Endodermal cell (in vitro differentiated cells): ENCODE results near the gene CTDSP2. TPM values are rescaled to one million over a fixed set of nuclear protein-coding genes. Genes with fewer than 3 reads are reported as not detected.

Experiments used
- DNase-seq: peaks from one replicate; pipeline ENCODE4 v3.0.0-alpha.2; 2017
- H3K27ac ChIP-seq: 2 replicates; pipeline ENCODE4 v1.5.1; 2013; ENCODE audit warnings: mild to moderate bottlenecking, low read depth, low read length, moderate library complexity
- H3K27me3 ChIP-seq: 2 replicates; pipeline ENCODE4 v1.6.1; 2013; ENCODE audit warnings: mild to moderate bottlenecking, low read length, moderate library complexity; ENCODE audit not compliant: insufficient read depth, control insufficient read depth, poor library complexity, severe bottlenecking
- H3K36me3 ChIP-seq: 2 replicates; pipeline ENCODE4 v1.7.0; 2013; ENCODE audit warnings: mild to moderate bottlenecking, low read length, moderate library complexity; ENCODE audit not compliant: control insufficient read depth, insufficient read depth
- H3K4me1 ChIP-seq: one replicate; pipeline ENCODE4 v1.7.0; 2013; ENCODE audit warnings: low read length; ENCODE audit not compliant: control insufficient read depth, insufficient read depth
- H3K4me3 ChIP-seq: 2 replicates; pipeline ENCODE4 v1.5.1; 2013; ENCODE audit warnings: mild to moderate bottlenecking, low read length, moderate library complexity
- H3K9ac ChIP-seq: 2 replicates; pipeline ENCODE4 v1.6.1; 2013; ENCODE audit warnings: mild to moderate bottlenecking, low read length, moderate library complexity; ENCODE audit not compliant: poor library complexity, severe bottlenecking; ENCODE audit errors: extremely low read depth
- H3K9me3 ChIP-seq: 2 replicates; pipeline ENCODE4 v1.6.1; 2013; ENCODE audit warnings: mild to moderate bottlenecking, low read length, moderate library complexity; ENCODE audit not compliant: control insufficient read depth
- H3K27ac Mint-ChIP-seq: 2 replicates; pipeline ENCODE4 v1.8.0; 2020; ENCODE audit warnings: mixed read lengths
- H3K27me3 Mint-ChIP-seq: 2 replicates; pipeline ENCODE4 v1.8.0; 2021; ENCODE audit warnings: mild to moderate bottlenecking, mixed read lengths; ENCODE audit not compliant: insufficient read depth
- H3K36me3 Mint-ChIP-seq: 2 replicates; pipeline ENCODE4 v1.8.0; 2020; ENCODE audit warnings: low read depth, mixed read lengths
- H3K4me1 Mint-ChIP-seq: 2 replicates; pipeline ENCODE4 v1.8.0; 2020; ENCODE audit warnings: mixed read lengths
- H3K4me3 Mint-ChIP-seq: 2 replicates; pipeline ENCODE4 v1.8.0; 2020; ENCODE audit warnings: mild to moderate bottlenecking, moderate library complexity, mixed read lengths
- H3K9me3 Mint-ChIP-seq: 2 replicates; pipeline ENCODE4 v1.8.0; 2020; ENCODE audit warnings: mild to moderate bottlenecking, mixed read lengths
- WGBS, 2 experiments: methylation state at CpG; one replicate each; pipeline versions ENCODE4 v1.1.5 to v1.1.7; 2013; ENCODE audit warnings: missing lambda C conversion rate in 2 of 2, mixed read lengths in 1 of 2; ENCODE audit not compliant: insufficient coverage in 1 of 2, insufficient read length in 1 of 2; 5-methylcytosine and 5-hydroxymethylcytosine counted together
- total RNA-seq, 2 donors: library from RNA; stranded (reverse); fragmentation: NEBNext Ultra II Directional in 1 of 2; extraction: Animal tissue kit (Norgen Biotek cat#: 25700) in 1 of 2; gene quantifications; 2 replicates in 1 of 2; 3 replicates in 1 of 2; pipeline ENCODE4 v1.2.1, GENCODE V29; 2021
- TF ChIP-seq, protein P1 (sequence below): fragments of 200-600 bp; sonication (generic); conservative IDR thresholded peaks from 2 replicates; pipeline ENCODE4 v1.5.0; 2021; ENCODE audit warnings: antibody characterized with exemption, mild to moderate bottlenecking

The CTDSP2 gene
- total RNA-seq, 2 donors from 2014 or later = 137 to 148 TPM

GRCh38 chr12:57782608-57783465, 63.7 kb downstream of the CTDSP2 start, which contains the start of gene TSFM:
Gene TSFM, plus strand, starts transcription at chr12:57782787. Its CDS starts 15 bp downstream, at chr12:57782802.
- peak within 1 kb of the TSS; percentile 97 for H3K4me3 ChIP-seq
- 2 to 3% methylated on average over 42 to 45 of the region's 45 CpGs for WGBS, 2 experiments
- TF ChIP-seq, protein P1, sequence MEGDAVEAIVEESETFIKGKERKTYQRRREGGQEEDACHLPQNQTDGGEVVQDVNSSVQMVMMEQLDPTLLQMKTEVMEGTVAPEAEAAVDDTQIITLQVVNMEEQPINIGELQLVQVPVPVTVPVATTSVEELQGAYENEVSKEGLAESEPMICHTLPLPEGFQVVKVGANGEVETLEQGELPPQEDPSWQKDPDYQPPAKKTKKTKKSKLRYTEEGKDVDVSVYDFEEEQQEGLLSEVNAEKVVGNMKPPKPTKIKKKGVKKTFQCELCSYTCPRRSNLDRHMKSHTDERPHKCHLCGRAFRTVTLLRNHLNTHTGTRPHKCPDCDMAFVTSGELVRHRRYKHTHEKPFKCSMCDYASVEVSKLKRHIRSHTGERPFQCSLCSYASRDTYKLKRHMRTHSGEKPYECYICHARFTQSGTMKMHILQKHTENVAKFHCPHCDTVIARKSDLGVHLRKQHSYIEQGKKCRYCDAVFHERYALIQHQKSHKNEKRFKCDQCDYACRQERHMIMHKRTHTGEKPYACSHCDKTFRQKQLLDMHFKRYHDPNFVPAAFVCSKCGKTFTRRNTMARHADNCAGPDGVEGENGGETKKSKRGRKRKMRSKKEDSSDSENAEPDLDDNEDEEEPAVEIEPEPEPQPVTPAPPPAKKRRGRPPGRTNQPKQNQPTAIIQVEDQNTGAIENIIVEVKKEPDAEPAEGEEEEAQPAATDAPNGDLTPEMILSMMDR = peak; percentile 97
- no peaks in the 10 kb centered on the region for H3K27me3 Mint-ChIP-seq
- H3K4me1 Mint-ChIP-seq = peaks cover 4% of the 10 kb centered on the region
- peaks cover 22% of the 10 kb centered on the region for H3K36me3 Mint-ChIP-seq
- no peaks in the 10 kb centered on the region for H3K9me3 Mint-ChIP-seq
- peaks cover 32% of the 10 kb centered on the region for H3K36me3 ChIP-seq
- DNase-seq = peak; percentile 99
- H3K27ac ChIP-seq = peak within 1 kb of the TSS; percentile 51
- peak within 1 kb of the TSS; percentile 76 for H3K9ac ChIP-seq
- peak within 1 kb of the TSS; percentile 100 for H3K4me3 Mint-ChIP-seq
- H3K9me3 ChIP-seq = no peaks in the 10 kb centered on the region
- H3K27ac Mint-ChIP-seq = peak within 1 kb of the TSS; percentile 94
- no peaks in the 10 kb centered on the region for H3K4me1 ChIP-seq
- no peaks in the 10 kb centered on the region for H3K27me3 ChIP-seq

DNA sequence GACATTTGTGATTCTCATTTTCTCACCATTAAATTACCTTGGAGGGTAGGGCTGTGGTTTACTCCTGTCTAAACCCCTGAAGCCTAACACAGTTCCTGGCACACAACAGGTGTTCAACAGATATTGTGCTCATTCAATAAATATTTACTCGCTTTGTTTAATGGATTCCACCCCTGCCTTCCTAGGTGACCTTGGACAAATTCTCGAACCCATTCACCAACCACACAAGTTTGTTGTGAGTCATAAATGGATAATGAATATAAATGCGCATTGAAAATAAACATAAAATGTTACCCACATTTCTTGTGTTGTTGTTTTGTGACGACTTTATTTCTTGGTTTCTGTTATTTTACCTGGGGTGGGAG, 64.3 kb downstream of the CTDSP2 start:
- H3K36me3 ChIP-seq = peaks cover 27% of the 10 kb centered on the region
- Mint-ChIP-seq H3K27ac (no peak overlapping the region), H3K9me3 (no peaks in the 10 kb centered on the region), H3K27me3 (no peaks in the 10 kb centered on the region), H3K36me3 (peaks cover 18% of the 10 kb centered on the region), H3K4me3 (peak overlapping the region; percentile 100), H3K4me1 (peaks cover 4% of the 10 kb centered on the region)
- no peak for DNase-seq
- no peaks in the 10 kb centered on the region for H3K4me1 ChIP-seq
- TF ChIP-seq, protein P1 = no peak
- 15% methylated on average over 3 of the region's 4 CpGs; no CpG with 5 or more reads in 1 of the 2 experiments for WGBS, 2 experiments
- no peaks in the 10 kb centered on the region for H3K27me3 ChIP-seq
- H3K4me3 ChIP-seq = peak overlapping the region; percentile 97
- no peaks in the 10 kb centered on the region for H3K9me3 ChIP-seq
- H3K9ac ChIP-seq = no peak overlapping the region
- H3K27ac ChIP-seq = no peak overlapping the region

- H3K4me1 Mint-ChIP-seq = peaks cover 4% of the 10 kb centered on the region
Measured at GRCh38 chr12:57781801-57782200, 64.7 kb downstream of the CTDSP2 start.

More at GRCh38 chr12:57781801-57782200, 64.7 kb downstream of the CTDSP2 start:
- Histone ChIP-seq H3K9ac (no peak overlapping the region), H3K4me1 (no peaks in the 10 kb centered on the region), H3K27ac (no peak overlapping the region), H3K27me3 (no peaks in the 10 kb centered on the region), H3K4me3 (no peak overlapping the region), H3K36me3 (peaks cover 23% of the 10 kb centered on the region), H3K9me3 (no peaks in the 10 kb centered on the region)
- TF ChIP-seq, protein P1 = no peak
- Mint-ChIP-seq H3K27ac (no peak overlapping the region), H3K4me3 (no peak overlapping the region), H3K27me3 (no peaks in the 10 kb centered on the region), H3K36me3 (peaks cover 15% of the 10 kb centered on the region), H3K9me3 (no peaks in the 10 kb centered on the region)
- 74% methylated on average over 2 of the region's 2 CpGs for WGBS, 2 experiments
- DNase-seq = no peak
